ENCODE data around the gene IKZF5. TPM values are rescaled to one million over a fixed set of nuclear protein-coding genes. Genes with fewer than 3 reads are reported as not detected.

IKZF5 gene
- total RNA-seq, 1 experiment from 2014 or later = 14.8 TPM

- no peaks in the 10 kb centered on the region for H3K36me3 ChIP-seq (ENCODE audit: insufficient read depth, low read length)
- H3K27ac ChIP-seq (ENCODE audit: low read length) = no peak overlapping the region
- H3K79me2 ChIP-seq (ENCODE audit: low read length) = no peaks in the 10 kb centered on the region
- no peaks in the 10 kb centered on the region for H3K9me2 ChIP-seq (replicated peaks; ENCODE audit: insufficient read depth, low read length)
- no peak for DNase-seq
- H3K4me1 ChIP-seq (ENCODE audit: low read length) = no peaks in the 10 kb centered on the region
- no peak overlapping the region for H3K4me3 ChIP-seq (ENCODE audit: low read length)
- no peak overlapping the region for H2AFZ ChIP-seq (ENCODE audit: low read length)
- H3K4me2 ChIP-seq (ENCODE audit: low read depth, low read length, poor library complexity, severe bottlenecking) = no peak overlapping the region
- no peak overlapping the region for H3K9ac ChIP-seq (ENCODE audit: low read length)
- H4K20me1 ChIP-seq (ENCODE audit: insufficient read depth, low read depth, low read length) = 0 out of 2 replicates have a peak, but pooled peaks cover 6% of the 10 kb centered on the region
- H3K27me3 ChIP-seq (ENCODE audit: low read length) = no peaks in the 10 kb centered on the region
- no peaks in the 10 kb centered on the region for H3K9me3 ChIP-seq (ENCODE audit: low read length)
These were observed 11.5 kb upstream of the IKZF5 start for GRCh38 chr10:123019941-123020703.

- H3K9me2 ChIP-seq (replicated peaks; ENCODE audit: insufficient read depth, low read length) = no peaks in the 10 kb centered on the region
- H3K4me1 ChIP-seq (ENCODE audit: low read length) = no peaks in the 10 kb centered on the region
- H3K4me3 ChIP-seq (ENCODE audit: low read length) = no peak overlapping the region
- no peaks in the 10 kb centered on the region for H3K36me3 ChIP-seq (ENCODE audit: insufficient read depth, low read length)
- DNase-seq = no peak
- H3K9ac ChIP-seq (ENCODE audit: low read length) = no peak overlapping the region
- no peak overlapping the region for H3K27ac ChIP-seq (ENCODE audit: low read length)
- 0 out of 2 replicates have a peak, but pooled peaks cover 6% of the 10 kb centered on the region for H4K20me1 ChIP-seq (ENCODE audit: insufficient read depth, low read depth, low read length)
- H3K79me2 ChIP-seq (ENCODE audit: low read length) = no peaks in the 10 kb centered on the region
- no peaks in the 10 kb centered on the region for H3K9me3 ChIP-seq (ENCODE audit: low read length)
- no peaks in the 10 kb centered on the region for H3K27me3 ChIP-seq (ENCODE audit: low read length)
- no peak overlapping the region for H2AFZ ChIP-seq (ENCODE audit: low read length)
- no peak overlapping the region for H3K4me2 ChIP-seq (ENCODE audit: low read depth, low read length, poor library complexity, severe bottlenecking)
These were observed 10.7 kb upstream of the IKZF5 start for GRCh38 chr10:123019264-123019663.

GRCh38 chr10:123018531-123018930 is 9.9 kb upstream of the IKZF5 start:
- H3K36me3 ChIP-seq (ENCODE audit: insufficient read depth, low read length) = no peaks in the 10 kb centered on the region
- no peak overlapping the region for H2AFZ ChIP-seq (ENCODE audit: low read length)
- H3K9me2 ChIP-seq (replicated peaks; ENCODE audit: insufficient read depth, low read length) = no peaks in the 10 kb centered on the region
- no peaks in the 10 kb centered on the region for H3K9me3 ChIP-seq (ENCODE audit: low read length)
- H3K4me3 ChIP-seq (ENCODE audit: low read length) = no peak overlapping the region
- no peaks in the 10 kb centered on the region for H3K4me1 ChIP-seq (ENCODE audit: low read length)
- no peak overlapping the region for H3K27ac ChIP-seq (ENCODE audit: low read length)
- no peaks in the 10 kb centered on the region for H3K79me2 ChIP-seq (ENCODE audit: low read length)
- no peaks in the 10 kb centered on the region for H3K27me3 ChIP-seq (ENCODE audit: low read length)
- no peak for DNase-seq
- H3K4me2 ChIP-seq (ENCODE audit: low read depth, low read length, poor library complexity, severe bottlenecking) = no peak overlapping the region
- no peak overlapping the region for H3K9ac ChIP-seq (ENCODE audit: low read length)
- H4K20me1 ChIP-seq (ENCODE audit: insufficient read depth, low read depth, low read length) = 0 out of 2 replicates have a peak, but pooled peaks cover 6% of the 10 kb centered on the region

GRCh38 chr10:123017421-123018165 is 9.0 kb upstream of the IKZF5 start:
- Histone ChIP-seq H3K79me2 (ENCODE audit: low read length) (no peaks in the 10 kb centered on the region), H3K9ac (ENCODE audit: low read length) (no peak overlapping the region), H3K4me2 (ENCODE audit: low read depth, low read length, poor library complexity, severe bottlenecking) (no peak overlapping the region), H3K9me3 (ENCODE audit: low read length) (no peaks in the 10 kb centered on the region), H3K4me1 (ENCODE audit: low read length) (no peaks in the 10 kb centered on the region), H3K36me3 (ENCODE audit: insufficient read depth, low read length) (no peaks in the 10 kb centered on the region), H3K27me3 (ENCODE audit: low read length) (no peaks in the 10 kb centered on the region), H2AFZ (ENCODE audit: low read length) (no peak overlapping the region), H3K9me2 (replicated peaks; ENCODE audit: insufficient read depth, low read length) (no peaks in the 10 kb centered on the region), H3K4me3 (ENCODE audit: low read length) (no peak overlapping the region), H3K27ac (ENCODE audit: low read length) (no peak overlapping the region), H4K20me1 (ENCODE audit: insufficient read depth, low read depth, low read length) (0 out of 2 replicates have a peak, but pooled peaks cover 6% of the 10 kb centered on the region)
- no peak for DNase-seq

- Histone ChIP-seq H3K9me2 (replicated peaks; ENCODE audit: insufficient read depth, low read length) (no peaks in the 10 kb centered on the region), H4K20me1 (ENCODE audit: insufficient read depth, low read depth, low read length) (0 out of 2 replicates have a peak, but pooled peaks cover 6% of the 10 kb centered on the region), H2AFZ (ENCODE audit: low read length) (no peak overlapping the region), H3K9me3 (ENCODE audit: low read length) (no peaks in the 10 kb centered on the region), H3K4me3 (ENCODE audit: low read length) (no peak overlapping the region), H3K27me3 (ENCODE audit: low read length) (no peaks in the 10 kb centered on the region), H3K4me1 (ENCODE audit: low read length) (no peaks in the 10 kb centered on the region), H3K9ac (ENCODE audit: low read length) (no peak overlapping the region), H3K4me2 (ENCODE audit: low read depth, low read length, poor library complexity, severe bottlenecking) (no peak overlapping the region), H3K36me3 (ENCODE audit: insufficient read depth, low read length) (no peaks in the 10 kb centered on the region), H3K27ac (ENCODE audit: low read length) (no peak overlapping the region), H3K79me2 (ENCODE audit: low read length) (no peaks in the 10 kb centered on the region)
- no peak for DNase-seq
These were observed 7.6 kb upstream of the IKZF5 start for GRCh38 chr10:123016228-123016627.

- no peak for DNase-seq
- Histone ChIP-seq H4K20me1 (ENCODE audit: insufficient read depth, low read depth, low read length) (no peaks in the 10 kb centered on the region), H3K79me2 (ENCODE audit: low read length) (no peaks in the 10 kb centered on the region), H3K4me2 (ENCODE audit: low read depth, low read length, poor library complexity, severe bottlenecking) (no peak overlapping the region), H3K27me3 (ENCODE audit: low read length) (no peaks in the 10 kb centered on the region), H3K9me3 (ENCODE audit: low read length) (no peaks in the 10 kb centered on the region), H3K27ac (ENCODE audit: low read length) (no peak overlapping the region), H3K9me2 (replicated peaks; ENCODE audit: insufficient read depth, low read length) (no peaks in the 10 kb centered on the region), H3K36me3 (ENCODE audit: insufficient read depth, low read length) (no peaks in the 10 kb centered on the region), H2AFZ (ENCODE audit: low read length) (no peak overlapping the region), H3K9ac (ENCODE audit: low read length) (no peak overlapping the region), H3K4me1 (ENCODE audit: low read length) (peaks cover 7% of the 10 kb centered on the region), H3K4me3 (ENCODE audit: low read length) (no peak overlapping the region)
These were observed 6.2 kb upstream of the IKZF5 start for GRCh38 chr10:123014772-123015171.

GRCh38 chr10:123013456-123014419 is 5.1 kb upstream of the IKZF5 start:
- Histone ChIP-seq H3K27me3 (ENCODE audit: low read length) (no peaks in the 10 kb centered on the region), H3K27ac (ENCODE audit: low read length) (no peak overlapping the region), H3K4me3 (ENCODE audit: low read length) (no peak overlapping the region), H3K36me3 (ENCODE audit: insufficient read depth, low read length) (no peaks in the 10 kb centered on the region), H3K79me2 (ENCODE audit: low read length) (no peaks in the 10 kb centered on the region), H2AFZ (ENCODE audit: low read length) (no peak overlapping the region), H3K4me2 (ENCODE audit: low read depth, low read length, poor library complexity, severe bottlenecking) (no peak overlapping the region), H4K20me1 (ENCODE audit: insufficient read depth, low read depth, low read length) (no peaks in the 10 kb centered on the region), H3K4me1 (ENCODE audit: low read length) (peaks cover 13% of the 10 kb centered on the region), H3K9me3 (ENCODE audit: low read length) (no peaks in the 10 kb centered on the region), H3K9me2 (replicated peaks; ENCODE audit: insufficient read depth, low read length) (no peaks in the 10 kb centered on the region), H3K9ac (ENCODE audit: low read length) (no peak overlapping the region)
- DNase-seq = no peak

All from Karpas-422 (cell line).